BE2C (cell line): ENCODE data around the gene FCGR1A.
"Not testable (repeated sequence)": the region's sequence is repeated elsewhere in the genome, so short reads cannot be mapped to it uniquely, and the experiment has no call there.

Source experiments
- DNase-seq: peaks from one replicate; pipeline ENCODE4 v3.0.0-alpha.2; 2020
- H3K27me3 ChIP-seq: fragments of 250-450 bp; sonication (Bioruptor Pico); 2 replicates; pipeline ENCODE4 v1.5.1; 2020; ENCODE audit warnings: mild to moderate bottlenecking
- H3K36me3 ChIP-seq: fragments of 250-450 bp; sonication (Bioruptor Pico); 2 replicates; pipeline ENCODE4 v1.5.1; 2020; ENCODE audit warnings: mild to moderate bottlenecking
- H3K4me1 ChIP-seq: fragments of 250-450 bp; sonication (Bioruptor Pico); 2 replicates; pipeline ENCODE4 v1.5.1; 2020
- H3K4me3 ChIP-seq: 2 replicates; pipeline ENCODE4 v1.5.1; 2011; ENCODE audit warnings: low read depth, low read length
- H3K9me3 ChIP-seq: fragments of 250-450 bp; sonication (Bioruptor Pico); 2 replicates; pipeline ENCODE4 v1.5.1; 2020
- TF ChIP-seq, protein P1 (sequence below): IDR thresholded peaks from 2 replicates; pipeline ENCODE4 v1.5.1; 2012; ENCODE audit warnings: mild to moderate bottlenecking, low read depth, low read length

The FCGR1A gene

DNA sequence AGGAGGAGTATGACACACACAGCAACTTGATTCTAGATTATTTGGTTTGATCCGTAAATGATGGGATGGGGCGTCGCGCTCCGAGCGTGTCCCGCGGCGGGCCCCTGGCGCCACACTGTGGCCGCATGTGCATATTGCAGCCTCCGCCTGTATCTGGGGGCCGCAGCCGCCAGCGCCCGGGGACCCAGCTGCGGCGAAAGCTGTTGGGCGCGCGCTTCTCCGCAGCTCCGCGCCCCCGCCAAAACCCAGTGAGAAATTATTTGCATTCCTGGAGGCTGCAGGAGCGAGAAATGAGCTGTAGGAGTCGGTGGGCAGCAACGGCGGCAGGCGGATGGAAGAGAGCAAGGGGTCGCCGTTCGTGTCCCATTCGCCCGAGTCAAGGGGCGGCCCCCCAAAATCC lies 10.0 kb downstream of the FCGR1A start:
- not testable (repeated sequence) for H3K9me3 ChIP-seq, H3K27me3 ChIP-seq, H3K36me3 ChIP-seq, H3K4me1 ChIP-seq
- peak overlapping the region; percentile 54 for H3K4me3 ChIP-seq
- peak; percentile 58 for DNase-seq
- TF ChIP-seq, protein P1, sequence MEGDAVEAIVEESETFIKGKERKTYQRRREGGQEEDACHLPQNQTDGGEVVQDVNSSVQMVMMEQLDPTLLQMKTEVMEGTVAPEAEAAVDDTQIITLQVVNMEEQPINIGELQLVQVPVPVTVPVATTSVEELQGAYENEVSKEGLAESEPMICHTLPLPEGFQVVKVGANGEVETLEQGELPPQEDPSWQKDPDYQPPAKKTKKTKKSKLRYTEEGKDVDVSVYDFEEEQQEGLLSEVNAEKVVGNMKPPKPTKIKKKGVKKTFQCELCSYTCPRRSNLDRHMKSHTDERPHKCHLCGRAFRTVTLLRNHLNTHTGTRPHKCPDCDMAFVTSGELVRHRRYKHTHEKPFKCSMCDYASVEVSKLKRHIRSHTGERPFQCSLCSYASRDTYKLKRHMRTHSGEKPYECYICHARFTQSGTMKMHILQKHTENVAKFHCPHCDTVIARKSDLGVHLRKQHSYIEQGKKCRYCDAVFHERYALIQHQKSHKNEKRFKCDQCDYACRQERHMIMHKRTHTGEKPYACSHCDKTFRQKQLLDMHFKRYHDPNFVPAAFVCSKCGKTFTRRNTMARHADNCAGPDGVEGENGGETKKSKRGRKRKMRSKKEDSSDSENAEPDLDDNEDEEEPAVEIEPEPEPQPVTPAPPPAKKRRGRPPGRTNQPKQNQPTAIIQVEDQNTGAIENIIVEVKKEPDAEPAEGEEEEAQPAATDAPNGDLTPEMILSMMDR, result peak; percentile 31; the same call in 1 of the 2 replicates

DNA sequence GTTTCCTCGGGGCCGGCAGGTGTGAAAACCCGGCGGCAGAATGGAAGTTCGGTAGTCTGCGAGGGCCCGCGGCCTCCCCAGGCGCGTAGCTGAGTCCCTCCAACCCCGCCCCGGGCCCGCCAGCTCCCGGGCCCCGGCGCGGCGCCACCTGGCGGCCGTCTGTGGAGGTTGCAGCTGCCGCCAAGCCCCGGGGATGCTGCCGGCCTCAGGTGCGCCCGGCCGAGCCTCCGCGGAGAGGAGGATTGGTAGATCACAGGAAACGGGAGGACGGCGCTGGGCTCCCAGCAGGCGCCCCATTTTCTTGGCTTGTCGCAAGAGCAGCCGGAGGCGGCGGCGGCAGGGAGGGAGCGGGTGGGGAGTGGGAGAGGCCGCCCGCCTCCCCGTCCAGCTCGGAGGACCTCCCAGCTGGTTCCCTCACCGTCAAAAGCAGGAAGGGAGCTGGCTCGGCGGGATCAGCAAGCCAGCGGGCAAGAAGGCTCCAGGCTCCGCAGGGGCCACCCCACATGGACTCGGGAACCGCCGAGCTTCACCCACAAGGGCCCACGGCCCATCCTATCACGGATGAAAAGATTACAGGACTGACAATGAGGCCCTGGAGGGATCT lies 10.5 kb downstream of the FCGR1A start:
- H3K9me3 ChIP-seq, H3K4me1 ChIP-seq, H3K27me3 ChIP-seq, H3K36me3 ChIP-seq: not testable (repeated sequence)
- peak overlapping the region; percentile 54 for H3K4me3 ChIP-seq
- DNase-seq, result peak; percentile 70
- TF ChIP-seq, protein P1, result peak; percentile 35; the same call in 1 of the 2 replicates

DNA sequence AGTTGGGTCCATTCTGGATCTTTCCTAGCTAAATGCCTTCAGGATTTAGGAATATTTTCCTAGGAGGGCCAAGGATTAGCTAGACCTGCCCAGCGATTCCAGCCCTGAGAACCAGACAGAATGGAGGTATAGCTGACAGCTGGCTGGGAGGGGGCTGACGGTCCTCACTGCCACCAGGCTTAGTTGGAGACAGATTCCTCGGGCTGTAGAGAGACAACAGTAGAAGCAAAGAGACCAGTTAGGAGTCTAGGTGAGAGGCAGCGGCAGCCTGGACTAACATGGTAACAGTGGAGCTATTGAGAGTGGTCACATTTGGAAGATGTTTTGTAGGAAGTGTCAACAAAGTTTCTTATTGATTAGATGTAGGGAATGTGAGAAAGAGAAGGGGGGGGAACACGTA lies 11.4 kb downstream of the FCGR1A start:
- not testable (repeated sequence) for H3K9me3 ChIP-seq, DNase-seq, H3K4me3 ChIP-seq, H3K36me3 ChIP-seq, H3K27me3 ChIP-seq, H3K4me1 ChIP-seq

DNA sequence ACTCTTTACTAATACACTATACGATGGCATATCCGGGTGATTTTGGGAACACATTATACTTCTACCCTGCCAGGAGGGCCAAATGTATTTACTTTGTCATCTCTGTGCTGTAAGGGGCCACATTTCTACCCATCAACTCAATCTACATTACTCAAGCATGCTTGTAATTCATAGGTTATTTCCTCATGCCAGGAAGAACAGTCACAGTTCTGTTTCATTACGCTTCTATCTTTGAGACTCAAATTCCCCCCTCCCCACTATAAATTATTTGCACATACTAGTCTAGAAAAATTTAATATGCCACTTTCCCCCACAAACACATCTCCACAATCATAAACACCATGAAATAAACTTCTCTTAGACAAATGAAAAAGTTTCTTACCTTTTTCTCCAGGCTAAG lies 19.1 kb downstream of the FCGR1A start:
- H3K4me3 ChIP-seq, H3K36me3 ChIP-seq, DNase-seq, H3K9me3 ChIP-seq, H3K27me3 ChIP-seq, H3K4me1 ChIP-seq: not testable (repeated sequence)

DNA sequence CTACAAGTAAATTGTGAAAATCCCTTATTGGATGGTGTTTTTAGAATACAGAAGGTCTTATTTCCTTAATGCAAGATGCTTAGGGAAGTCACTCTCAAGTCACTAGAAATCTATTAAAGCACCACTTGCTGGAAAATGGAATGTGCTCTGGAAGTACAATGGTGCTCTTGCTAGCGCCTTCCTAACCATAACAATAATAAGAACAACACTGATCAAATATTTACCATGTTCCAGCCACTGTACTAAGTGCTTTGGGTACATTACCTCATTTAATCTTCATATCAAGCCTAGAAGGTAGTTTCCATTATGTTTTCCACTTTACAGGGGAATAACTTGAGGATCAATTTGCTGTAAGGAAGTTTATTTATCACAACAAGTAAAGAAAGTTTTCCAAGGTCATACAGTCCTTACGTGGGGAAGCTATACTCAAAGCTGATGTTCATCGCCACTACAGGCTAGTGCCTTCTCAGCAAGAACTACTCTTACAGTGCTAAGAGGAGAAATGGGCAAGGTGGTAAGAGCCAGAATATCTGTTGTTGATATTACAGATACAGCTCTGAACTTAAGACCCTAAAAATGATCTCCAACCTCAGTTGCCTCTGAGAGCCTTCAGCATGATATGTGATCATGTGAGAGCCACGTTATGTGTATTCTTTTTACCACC lies 22.1 kb downstream of the FCGR1A start:
- H3K9me3 ChIP-seq, H3K4me1 ChIP-seq, DNase-seq, H3K27me3 ChIP-seq, H3K4me3 ChIP-seq, H3K36me3 ChIP-seq: not testable (repeated sequence)

DNA sequence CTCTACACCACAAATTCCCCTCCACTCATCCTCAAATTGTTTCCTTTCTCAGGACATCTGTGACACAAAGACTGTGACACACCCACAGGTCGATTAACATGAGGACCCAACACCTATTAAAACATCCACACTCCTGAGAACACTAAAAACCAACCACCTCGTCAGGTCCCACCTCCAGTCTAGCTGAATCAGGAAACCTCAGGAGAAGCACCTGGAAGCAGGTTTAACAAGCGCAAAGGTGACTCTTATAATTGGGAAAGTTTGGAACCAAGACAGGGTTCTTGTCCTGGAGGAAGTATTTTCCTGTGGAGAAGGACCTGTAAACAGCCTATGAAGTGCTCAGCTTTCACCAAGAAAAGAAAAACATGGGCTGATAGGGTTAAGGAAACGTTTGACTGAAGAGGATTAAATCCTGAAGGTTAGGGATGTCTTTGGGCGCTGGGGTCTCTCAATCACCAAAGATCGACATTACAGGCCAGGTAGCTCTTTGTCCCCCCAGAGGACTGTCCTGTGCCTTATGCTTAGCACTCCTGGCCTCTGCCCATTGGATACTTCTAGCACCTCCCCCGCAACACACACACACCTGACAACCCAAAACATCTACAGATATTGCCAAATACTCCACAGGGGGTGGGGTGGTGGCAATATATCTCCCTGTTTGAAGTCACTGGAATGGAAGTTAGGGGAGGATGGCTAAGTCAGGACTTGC lies 28.4 kb downstream of the FCGR1A start:
- H3K4me1 ChIP-seq, H3K27me3 ChIP-seq, H3K9me3 ChIP-seq, H3K36me3 ChIP-seq, DNase-seq: not testable (repeated sequence)
- H3K4me3 ChIP-seq, result peak overlapping the region; percentile 63

DNA sequence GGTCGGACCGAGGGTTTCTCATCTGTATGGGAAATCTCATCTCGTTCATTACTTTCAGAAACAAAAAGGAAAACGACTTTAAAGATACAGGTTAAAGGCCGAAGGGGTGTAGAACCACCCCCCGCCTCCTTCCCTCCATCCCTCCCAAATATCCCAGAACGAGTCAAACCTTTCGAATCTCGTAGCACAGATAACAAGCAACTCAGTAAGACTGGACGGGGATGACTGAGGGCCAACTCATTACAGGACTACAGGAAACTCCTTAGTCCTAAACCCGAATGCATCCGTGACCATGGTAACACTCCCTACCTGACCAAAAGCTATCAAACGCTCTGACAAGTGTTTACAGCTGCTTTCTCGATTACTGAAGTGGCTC lies 29.0 kb downstream of the FCGR1A start:
- not testable (repeated sequence) for DNase-seq, H3K4me1 ChIP-seq, H3K27me3 ChIP-seq, H3K9me3 ChIP-seq, H3K36me3 ChIP-seq
- H3K4me3 ChIP-seq, result peak overlapping the region; percentile 63

DNA sequence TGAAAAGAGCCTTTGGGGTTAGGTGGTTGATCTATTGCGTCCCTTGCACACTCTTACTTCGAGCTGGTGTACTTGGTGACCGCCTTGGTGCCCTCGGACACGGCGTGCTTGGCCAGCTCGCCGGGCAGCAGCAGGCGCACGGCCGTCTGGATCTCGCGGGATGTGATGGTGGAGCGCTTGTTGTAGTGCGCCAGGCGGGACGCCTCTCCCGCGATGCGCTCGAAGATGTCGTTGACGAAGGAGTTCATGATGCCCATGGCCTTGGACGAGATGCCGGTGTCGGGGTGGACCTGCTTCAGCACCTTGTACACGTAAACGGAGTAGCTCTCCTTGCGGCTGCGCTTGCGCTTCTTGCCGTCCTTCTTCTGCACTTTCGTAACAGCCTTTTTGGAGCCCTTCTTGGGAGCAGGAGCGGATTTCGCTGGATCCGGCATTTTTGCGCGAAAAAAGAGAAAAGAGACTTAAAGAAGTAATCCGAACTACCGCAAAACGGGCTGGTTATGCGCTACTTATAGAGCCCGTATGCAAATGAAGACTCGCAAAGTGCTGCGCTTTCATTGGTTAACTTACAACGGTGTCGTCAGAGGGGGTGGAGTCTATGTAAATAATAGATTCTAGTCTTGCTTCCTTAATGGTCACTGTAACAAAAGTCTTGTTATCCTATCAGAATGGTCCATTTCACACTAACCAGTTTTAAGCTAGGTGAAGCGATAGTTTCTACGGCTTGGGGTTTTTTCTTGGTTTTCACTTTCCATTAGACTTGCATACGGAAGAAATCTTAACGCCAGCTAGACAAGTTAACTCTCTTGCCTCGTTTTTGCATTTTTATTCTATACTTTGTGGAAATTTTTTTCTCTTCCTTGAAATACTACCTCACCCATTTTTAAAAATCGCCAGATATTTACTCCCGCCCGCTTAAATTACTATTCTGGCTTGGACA lies 29.7 kb downstream of the FCGR1A start:
- peak; percentile 76 for DNase-seq
- H3K27me3 ChIP-seq, H3K9me3 ChIP-seq, H3K4me1 ChIP-seq, H3K36me3 ChIP-seq: not testable (repeated sequence)
- H3K4me3 ChIP-seq, result peak overlapping the region; percentile 66

DNA sequence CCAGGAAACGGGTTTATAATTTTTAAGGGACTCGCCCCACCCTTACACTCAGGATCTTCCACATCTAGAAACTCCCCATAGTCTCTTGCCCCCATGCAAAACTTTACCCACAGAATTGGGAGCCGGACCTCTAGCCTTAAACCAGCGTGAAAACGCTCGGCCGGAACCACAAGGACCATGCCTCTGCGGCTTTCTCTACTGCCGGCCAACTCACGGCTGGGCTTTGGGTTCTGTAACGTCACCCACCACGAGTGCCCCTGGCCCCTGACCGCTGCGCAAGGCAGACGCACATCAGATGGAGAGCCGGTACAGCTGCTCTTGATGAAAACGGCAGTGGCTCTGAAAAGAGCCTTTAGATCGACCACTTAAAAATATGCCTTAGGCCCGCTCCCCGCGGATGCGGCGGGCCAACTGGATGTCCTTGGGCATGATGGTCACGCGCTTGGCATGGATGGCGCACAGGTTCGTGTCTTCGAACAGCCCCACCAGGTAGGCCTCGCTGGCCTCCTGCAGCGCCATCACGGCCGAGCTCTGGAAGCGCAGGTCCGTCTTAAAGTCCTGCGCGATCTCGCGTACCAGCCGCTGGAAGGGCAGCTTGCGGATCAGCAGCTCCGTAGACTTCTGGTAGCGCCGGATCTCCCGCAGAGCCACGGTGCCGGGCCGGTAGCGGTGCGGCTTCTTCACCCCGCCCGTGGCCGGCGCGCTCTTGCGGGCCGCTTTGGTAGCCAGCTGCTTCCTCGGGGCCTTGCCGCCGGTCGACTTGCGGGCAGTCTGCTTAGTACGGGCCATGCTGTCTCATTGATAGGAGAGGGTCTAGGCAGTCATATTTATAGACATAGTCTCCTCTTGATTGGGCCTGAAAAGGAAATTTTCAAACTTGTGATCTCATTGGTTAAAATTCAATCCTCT lies 30.7 kb downstream of the FCGR1A start:
- H3K36me3 ChIP-seq, H3K27me3 ChIP-seq, H3K4me1 ChIP-seq, H3K9me3 ChIP-seq: not testable (repeated sequence)
- H3K4me3 ChIP-seq, result peak overlapping the region; percentile 66
- peak; percentile 73 for DNase-seq

DNA sequence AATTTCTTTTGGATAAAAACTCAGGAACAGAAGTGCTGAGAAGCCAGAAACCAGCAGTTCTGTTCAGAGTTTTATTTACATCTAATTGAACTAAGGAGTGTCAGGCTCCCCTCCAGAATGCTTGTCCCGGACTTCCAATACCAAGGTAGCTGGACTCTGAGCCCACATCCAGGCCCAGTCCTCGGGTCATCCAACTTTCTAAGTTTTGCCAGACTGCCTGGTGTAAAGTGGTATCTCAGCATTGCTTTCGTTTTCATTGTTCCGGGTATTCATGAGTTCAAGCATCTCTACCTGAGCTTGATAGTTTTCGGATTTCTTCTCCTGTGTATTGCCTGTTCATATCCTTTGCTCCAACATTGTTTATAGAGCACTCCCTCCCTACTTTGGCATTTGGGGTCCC lies 37.9 kb downstream of the FCGR1A start:
- H3K4me3 ChIP-seq, H3K36me3 ChIP-seq, H3K27me3 ChIP-seq, H3K9me3 ChIP-seq, H3K4me1 ChIP-seq, DNase-seq: not testable (repeated sequence)

DNA sequence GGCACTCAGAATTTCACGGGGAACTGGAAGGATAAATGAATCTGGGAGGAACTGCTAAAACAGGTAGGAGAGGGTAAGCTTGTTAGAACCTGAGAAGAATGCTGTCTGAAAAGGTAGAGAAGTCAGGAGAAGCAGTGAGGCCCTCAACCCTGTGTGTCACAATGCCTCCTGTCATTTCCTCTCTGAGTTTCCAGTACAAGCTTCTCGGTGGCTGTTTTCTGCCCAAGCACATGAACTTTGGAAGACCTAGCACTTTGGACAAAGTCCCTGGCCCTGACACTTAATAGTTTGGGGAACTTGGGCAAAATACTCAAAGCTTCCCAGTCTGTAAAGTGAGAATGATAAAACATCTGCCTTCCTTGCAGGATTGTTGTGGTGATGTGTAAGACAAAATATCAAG lies 44.1 kb downstream of the FCGR1A start:
- H3K4me3 ChIP-seq, H3K4me1 ChIP-seq, H3K36me3 ChIP-seq, H3K27me3 ChIP-seq, H3K9me3 ChIP-seq, DNase-seq: not testable (repeated sequence)

DNA sequence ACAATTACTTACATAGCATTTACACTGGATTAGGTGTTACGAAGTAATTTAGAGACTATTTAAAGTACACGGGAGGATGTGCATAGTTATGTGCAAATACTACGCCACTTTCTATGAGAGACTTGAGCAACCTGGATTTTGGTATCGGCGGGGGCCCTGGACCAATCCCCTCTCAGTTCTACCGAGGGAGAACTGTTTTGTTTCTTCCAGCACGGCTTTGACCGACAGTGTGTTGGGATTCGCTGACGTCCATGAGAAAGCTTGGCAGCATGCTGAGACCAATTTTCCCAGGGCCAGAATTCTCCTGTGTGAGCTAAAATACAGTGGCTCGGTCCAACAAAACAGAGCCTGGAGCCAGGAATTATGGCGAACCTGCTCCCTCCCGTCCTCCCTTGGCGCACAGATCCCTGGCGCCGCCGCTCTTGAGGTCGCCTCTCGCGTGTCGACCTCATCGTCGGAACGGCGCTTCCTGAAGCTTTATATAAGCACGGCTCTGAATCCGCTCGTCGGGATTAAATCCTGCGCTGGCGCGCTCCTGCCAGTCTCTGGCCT lies 49.3 kb downstream of the FCGR1A start:
- not testable (repeated sequence) for DNase-seq, H3K9me3 ChIP-seq, H3K4me3 ChIP-seq, H3K36me3 ChIP-seq, H3K4me1 ChIP-seq, H3K27me3 ChIP-seq
